Islet precursor cell (in vitro differentiated cells): ENCODE results near the gene C12orf75.
"Not testable (repeated sequence)": the region's sequence is repeated elsewhere in the genome, so short reads cannot be mapped to it uniquely, and the experiment has no call there.

Experiments used
- DNase-seq: peaks from one replicate; pipeline ENCODE4 v3.0.0-alpha.2; 2018

C12orf75 gene

DNA sequence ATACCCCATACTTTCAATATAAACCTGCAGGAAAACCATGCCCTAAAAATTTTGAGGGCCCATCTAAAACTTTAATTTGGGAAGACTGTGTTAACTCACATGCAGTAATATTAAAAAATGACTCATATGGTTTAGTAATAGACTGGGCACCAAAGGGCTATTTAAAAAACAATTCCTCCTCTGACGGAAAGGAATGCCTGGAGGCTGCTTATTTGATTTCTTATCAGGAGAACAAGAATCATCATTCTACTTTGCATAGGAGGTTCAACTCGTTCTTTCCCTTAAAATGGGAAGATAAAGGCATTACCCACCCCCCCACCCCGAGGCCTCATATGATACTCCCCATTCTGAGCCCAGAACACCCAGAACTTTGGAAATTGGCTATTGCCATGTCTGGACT lies 18.6 kb upstream of the C12orf75 start:
- DNase-seq: not testable (repeated sequence)

DNA sequence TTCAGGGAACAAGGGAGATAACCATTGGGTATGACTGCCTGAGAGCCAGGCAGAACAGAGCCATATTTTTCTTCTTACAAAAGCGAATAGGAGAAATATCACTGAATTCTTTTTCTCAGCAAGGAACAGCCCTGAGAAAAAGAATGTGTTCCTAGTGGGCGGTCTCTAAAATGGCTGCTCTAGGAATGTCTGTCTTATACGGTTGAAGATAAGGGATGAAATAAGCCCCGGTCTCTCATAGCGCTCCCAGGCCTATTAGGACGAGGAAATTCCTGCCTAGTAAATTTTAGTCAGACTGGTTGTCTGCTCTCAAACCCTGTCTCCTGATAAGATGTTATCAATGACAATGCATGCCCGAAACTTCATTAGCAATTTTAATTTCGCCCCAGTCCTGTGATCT lies 16.7 kb upstream of the C12orf75 start:
- not testable (repeated sequence) for DNase-seq

DNA sequence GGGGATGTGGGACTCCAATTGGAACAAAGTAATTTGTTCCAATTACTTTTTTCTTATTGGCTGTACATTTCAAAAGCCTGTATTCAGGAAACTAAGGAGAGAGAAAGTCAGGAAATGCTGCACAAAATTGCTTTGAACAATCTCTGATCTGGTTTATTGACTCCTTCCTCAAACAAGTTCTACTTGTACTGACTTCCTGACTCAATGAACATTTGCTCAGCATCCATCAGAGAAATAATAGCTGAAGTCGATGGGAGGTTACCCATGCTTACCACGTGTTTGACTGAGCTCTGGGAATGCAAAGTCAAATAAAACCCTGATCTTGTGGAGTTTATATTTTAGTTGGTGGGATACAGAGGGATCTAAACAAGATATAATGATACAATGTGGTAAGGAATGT lies 15.4 kb upstream of the C12orf75 start:
- no peak for DNase-seq

DNA sequence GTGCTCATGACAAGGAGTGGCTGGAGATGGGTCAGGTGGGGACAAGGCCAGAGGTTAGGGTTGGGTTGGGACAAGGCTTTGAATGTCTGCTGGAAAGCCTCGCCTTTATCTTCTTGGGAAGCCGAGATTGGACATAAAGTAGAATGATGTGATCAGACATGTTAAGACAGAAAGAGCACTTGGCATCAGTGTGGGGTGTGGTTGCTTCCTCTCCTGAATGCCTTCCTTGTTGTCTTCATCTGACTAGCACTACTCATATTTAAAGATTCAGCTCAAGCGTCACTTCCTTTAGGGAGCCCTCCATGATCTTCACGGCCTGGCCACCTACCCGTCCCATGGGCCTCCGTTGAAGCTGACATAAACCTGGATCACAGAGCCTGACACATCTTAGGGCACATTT lies 14.8 kb upstream of the C12orf75 start:
- no peak for DNase-seq

DNA sequence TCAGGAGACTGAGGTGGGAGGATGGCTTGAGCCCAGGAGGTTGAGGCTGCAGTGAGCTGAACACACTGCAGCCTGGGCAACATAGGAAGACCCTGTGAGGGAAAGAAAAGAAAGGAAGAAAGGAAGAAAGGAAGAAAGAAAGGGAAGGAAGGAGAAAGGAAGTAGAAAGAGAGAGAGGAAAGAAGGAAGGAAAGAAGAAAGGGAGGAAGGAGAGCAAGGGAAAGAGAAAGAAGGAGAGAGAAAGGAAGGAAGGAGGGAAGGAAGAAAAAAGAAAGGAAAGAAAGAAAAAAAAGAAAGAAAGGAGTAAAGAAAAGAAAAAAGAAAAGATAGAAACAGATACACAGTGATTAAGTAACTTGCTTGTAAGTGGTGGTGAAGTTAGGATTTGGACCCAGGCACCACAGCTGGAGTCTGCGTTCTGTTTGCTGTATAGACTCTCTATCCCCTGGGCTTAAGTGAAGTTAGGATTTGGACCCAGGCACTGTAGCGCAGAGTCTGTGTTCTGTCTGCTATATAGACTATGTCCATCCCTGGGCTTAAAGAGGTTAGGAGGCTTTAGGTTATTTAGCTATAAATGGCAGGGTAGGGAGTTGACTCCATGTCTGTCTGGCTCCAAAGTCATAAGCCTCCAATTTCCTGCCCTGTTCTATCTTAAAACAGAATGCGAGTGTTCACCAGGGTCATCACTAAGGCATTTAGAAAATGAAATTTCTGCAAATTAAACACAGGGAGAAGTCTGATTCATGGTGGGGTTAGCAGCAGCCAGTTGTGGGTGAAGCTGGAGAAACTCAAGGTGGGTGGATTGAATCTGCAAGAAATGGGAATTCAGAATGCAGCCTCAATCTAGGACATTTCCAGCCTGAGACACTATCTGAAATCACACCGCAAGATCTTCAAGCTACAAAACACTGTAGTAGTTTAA lies 13.3 kb upstream of the C12orf75 start:
- no peak for DNase-seq

DNA sequence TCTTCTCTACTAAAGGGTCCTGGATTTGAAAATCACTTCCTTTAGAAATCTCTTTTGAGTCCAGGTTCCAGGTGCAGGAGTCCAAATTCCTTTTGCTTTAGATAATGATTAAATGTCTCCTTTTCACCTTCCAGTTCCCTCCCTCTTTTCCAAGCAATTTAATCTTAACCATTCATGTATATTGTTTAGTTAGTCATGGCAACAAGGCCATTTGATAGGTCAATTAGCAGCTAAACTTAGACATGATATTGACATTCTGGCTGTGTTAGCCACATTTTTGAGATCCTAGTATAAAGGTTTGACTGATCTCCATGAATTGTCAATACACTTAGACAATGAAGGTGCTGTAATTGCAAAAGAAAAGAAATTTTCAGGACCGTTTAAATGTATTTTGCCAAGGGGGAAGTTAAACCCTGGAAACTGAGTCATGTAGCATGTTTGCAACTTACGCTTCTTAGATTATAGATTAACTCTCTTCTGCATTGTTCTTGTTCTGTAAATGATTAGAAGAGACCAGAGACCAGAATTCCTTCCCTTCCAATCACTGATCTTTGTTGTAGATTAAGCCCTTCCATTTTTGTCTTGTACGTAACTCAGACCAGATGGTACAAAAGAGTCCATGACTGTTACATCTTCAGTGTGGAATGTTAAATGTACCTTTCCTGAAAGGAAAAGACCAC lies 12.4 kb upstream of the C12orf75 start:
- DNase-seq: no peak

DNA sequence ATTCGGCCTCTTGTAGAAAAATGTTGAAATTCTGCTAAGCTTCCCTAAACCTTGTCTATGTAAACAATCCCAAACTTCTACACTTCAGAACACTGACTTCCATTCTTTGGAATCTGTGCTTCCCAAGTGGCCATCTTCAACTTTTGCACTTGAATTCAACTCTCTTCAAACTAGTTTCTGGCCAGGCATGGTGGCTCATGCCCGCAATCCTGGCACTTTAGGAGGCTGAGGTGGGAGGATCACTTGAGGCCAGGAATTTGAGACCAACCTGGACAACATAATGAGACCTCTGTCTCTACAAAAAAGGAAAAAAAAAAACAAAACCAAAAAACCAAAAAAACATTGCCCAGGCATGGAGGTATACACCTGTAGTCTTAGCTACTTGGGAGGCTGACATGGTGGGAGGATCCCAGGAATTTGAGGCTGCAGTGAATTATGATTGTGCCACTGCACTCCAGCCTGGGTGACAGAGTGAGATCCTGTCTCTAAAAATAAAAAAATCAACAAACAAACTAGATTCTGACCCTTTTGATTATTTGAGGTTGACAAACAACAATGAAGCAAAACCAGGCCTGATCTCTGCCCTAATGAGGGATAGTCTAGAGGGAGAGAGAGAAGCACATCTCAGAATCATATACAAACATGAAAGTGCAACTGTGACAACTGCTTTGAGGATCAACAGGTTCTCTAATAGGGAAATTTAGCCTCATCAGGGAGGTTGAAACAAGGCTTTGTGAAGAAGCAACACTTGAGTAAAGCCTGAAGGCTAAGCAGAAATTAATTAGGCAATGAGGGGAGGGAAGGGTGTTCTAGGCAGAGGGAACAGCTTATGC lies 11.6 kb upstream of the C12orf75 start:
- no peak for DNase-seq

DNA sequence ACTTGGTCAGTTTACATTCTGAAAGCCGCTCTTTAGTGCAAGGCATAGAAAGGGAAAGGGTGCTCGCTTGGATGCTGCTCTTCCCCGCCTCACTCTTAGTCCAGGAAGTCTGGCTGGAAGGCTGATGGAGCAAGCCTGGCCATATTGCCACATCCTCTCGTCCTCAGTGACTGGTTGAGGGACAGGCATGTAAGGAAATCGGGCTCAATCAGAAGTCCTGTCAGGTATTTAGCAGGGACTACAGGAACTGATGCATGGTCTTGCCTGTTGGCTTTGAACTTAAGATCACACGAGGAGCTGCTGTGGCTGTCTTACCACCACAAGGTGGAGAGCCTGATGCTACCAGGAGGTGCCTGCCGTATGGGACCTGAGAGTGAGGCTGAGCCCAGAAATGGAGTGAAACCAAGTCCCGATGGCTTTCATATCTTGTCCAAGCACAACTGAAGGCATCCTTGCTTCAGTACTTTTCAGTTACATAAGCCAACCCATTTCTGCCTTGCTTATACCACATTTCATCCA lies 10.7 kb upstream of the C12orf75 start:
- no peak for DNase-seq

DNA sequence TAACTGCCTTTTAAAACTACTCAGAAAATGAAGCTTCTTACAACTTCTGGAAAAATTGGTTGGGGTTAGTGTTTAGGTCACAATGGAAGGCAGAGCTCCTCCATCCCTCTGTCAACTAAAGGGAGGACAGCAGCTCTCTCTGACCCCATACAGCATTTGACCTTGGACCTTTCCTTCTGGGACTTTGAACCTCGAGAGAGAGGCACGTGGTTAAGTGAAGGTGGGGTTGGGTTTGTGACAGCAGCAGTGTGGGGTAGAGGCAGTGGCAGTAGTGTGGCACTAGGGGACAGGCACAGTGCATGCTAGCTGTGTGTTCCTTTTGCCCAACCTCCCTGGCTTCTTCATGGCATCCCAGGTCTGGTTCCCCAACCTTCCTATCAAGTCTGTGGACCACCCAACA lies 9.4 kb upstream of the C12orf75 start:
- no peak for DNase-seq

DNA sequence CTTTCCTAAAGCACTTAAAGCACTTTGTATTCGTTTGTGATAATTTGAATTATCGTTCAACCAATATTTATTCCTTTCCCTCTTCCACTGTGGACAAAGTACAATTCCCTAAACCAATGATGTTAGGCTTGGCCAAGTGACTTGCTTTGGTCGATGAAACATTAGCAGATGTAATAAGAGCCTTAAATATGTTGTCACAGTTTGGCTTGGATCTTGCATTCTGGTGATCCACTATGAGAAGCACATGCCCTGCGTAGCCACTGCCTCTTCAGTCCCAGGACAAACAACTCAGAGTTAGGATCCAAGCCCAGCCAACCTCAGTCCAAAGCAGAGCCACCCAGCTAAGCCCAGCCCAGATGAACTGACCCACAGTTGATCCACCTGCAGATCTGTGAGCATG lies 8.4 kb upstream of the C12orf75 start:
- no peak for DNase-seq

DNA sequence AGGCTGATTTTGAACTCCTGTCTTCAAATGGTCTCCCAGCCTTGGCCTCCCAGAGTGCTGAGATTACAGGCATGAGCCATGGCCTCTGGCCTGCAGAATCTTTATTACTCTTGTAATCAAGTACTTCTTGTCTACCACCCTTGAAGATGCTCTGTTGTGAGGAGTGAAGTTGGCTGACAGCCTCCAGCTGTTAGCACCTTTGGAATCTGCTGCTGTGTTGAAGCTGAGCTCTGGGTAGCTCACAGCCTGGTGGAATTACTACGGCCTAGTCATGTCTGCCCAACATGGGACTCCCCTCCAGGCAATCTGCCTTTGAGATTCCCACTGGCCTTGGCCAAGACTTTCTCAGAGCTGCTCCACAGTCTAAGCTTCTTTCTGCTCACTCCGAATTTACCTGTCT lies 5.8 kb upstream of the C12orf75 start:
- no peak for DNase-seq

DNA sequence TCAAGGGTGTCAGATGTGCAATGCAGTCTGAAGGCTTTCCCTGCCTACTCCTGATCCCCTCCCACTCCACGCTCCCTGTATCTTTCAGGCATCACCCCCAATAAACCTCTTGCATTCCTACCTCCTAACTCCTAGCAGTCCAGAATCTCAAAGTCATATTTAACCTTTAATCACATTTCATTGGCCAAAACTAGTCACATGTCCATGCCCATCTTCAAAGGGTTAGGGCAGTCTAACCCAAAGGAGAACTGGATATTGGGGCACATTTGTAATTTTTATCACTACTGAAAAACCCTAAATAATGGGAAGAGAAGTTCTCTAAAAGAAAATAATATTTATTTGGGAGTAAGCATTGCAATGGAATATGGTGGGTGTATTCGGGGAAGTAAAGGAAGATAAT lies 5.4 kb upstream of the C12orf75 start:
- no peak for DNase-seq

DNA sequence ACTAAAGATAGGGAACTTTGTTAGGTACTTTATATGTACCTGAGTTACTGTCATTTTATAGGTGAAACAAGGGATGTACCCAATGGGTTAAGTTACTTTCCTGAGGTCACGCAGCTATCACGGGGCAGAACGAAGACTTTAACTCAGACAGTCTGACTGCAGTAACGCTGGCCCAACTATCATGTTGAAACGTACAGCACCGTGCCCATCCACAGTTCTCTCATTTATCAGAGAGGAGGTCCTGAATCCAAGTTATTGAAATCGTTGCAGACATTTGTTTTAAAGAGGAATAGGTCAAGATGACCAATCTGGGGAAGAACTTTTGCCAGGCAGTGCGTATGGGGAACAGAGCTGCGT lies 587 bp upstream of the C12orf75 start:
- no peak for DNase-seq

DNA sequence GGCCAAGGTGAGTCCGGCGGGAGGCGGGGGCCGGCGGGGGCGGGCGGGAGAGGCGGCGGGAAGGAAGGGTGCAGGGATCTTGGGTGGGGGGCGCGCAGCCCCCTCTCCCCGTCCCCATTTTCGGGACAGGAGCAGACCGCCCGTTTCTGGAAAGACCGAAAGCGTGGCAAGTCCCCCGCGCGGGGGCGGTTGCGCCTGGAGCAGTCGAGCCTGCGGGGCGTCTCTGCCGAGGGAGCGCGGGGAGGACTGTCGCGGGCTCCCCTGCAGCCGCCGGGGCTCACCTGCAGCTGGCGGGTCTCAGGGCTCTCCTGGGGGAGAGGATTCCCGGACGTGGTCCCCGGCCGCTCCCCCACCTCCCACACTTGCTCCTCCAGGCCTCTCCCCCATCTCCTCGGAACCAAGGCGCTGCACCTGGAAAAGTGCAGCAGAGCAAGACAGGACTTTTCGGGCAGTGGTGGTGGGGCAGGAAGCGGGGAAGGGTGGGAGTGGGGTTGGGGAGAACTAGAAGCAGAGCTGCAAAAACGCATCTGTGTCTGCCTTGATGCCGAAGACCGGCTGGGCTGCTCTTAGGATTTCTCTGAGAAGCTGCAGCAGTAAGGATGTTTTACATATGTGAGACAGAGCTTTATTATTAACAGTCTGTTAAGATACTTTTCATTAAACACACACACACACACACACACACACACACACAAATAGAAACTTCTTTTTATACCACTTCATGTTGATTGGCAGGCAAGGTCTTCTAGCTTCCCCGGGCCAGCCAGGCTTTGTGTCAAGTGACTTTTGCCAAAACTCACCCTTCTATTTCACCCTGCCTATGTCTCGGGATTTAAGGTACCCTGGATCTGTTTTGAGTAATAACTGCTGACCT lies 677 bp downstream of the C12orf75 start:
- DNase-seq: peak; percentile 84

DNA sequence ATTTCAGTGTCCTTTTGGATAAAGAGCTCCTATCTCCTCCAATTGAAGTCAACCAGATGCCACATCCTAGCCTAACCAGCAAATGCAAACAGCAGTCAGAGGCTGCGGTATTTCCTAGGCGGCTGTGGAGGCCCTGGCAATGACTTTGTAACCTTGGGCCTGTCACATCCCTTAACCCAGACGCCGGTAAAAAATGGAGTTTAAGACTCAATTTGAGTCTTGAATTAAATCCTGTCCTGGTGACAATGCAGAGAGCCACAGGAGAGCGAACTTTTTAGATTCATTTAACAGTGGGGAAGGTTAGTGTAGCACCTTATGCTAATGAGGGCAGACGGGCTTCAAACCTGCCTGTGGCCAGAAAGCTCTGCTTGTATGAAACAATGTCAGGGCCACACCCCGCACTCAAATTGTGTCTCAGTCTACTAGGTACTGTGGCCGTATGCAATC lies 1.3 kb downstream of the C12orf75 start:
- peak; percentile 71 for DNase-seq

DNA sequence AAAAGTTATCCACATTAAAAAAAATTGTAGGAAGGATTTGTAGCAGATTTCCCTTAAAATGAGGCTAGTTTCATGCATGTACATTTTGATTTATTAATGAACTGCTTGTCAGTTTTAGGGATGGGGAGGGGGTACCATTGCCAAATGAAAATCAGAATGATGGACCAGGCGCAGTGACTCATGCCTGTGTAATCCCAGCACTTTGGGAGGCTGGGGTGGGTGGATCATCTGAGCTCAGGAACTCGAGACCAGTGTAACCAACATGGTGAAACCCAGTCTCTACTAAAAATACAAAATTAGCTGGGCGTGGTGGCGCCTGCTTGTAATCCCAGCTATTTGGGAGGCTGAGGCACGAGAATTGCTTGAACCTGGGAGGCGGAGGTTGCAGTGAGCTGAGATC lies 1.8 kb downstream of the C12orf75 start:
- DNase-seq: peak; percentile 86

DNA sequence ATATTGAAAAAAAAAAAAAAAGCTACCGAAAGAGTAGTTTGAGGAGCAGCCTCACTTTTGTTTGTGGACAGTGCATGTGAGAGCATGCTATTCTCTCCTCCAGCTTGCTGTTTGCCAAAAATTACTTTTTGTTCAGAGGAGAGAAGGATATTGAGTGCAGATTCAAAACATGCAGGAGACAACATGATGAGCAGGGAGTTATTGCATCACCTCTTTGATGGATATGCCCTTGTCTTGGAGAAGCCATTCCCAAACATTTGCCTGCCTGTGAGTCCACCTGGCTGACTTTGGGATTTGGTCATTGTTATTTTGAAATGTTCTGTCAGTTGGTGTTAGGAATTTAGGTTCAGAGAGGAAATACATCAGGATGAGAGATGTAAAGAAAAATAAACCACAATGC lies 2.4 kb downstream of the C12orf75 start:
- no peak for DNase-seq

DNA sequence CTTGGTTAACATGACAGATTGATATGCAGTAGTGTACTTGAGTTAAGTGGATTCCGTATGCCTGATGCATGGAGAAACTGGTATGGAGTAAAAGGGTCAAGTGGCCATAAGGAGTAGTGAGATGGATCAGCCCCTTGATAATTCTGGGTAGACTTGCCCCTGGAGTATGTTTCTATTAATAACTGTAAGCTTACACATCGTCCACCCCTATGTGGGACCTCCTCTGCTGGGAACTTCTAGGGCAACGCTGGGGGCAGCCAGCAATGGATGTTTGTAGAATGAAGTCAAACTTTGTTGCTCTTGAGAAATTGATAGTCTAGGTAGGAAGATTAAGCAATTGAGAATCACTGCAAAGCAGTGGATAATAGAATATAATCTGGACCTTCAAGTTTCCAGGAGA lies 3.5 kb downstream of the C12orf75 start:
- no peak for DNase-seq

DNA sequence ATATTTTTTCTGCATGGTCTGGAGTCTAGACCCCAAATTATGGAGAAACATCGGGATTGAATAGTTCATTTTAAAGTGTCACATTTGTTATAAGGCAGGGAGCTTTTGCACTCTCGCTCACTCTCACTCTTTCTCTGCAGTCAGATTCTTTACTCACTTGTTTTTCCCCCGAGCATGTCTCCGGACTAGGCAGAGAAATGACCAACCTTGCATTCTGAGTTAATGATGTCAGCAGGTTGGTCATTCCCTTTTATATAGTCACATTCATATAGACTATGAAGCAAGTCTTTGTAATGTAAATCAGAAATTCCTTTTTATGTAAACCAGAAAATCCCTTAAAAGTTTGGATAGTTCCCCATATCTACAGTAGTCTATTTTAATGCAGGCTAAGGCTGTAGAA lies 4.1 kb downstream of the C12orf75 start:
- no peak for DNase-seq

DNA sequence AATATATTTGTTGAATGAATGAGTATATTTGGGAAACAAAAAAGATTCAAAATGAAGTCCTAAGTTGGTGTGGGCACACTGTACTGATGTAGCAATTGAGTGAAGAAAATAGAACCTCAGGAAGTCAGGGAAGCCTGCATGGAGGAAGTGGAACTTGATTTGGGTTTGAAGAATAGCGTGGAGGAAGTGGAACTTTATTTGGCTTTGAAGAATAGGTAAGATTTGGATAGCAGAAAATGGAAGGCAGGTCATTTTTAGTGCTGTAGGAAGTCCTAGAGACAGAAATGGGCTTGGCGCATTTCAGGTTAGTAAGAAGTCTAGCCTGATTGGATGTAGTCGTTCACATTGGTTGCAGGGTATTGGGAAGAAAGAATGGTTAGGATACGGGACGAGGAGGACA lies 5.4 kb downstream of the C12orf75 start:
- no peak for DNase-seq

DNA sequence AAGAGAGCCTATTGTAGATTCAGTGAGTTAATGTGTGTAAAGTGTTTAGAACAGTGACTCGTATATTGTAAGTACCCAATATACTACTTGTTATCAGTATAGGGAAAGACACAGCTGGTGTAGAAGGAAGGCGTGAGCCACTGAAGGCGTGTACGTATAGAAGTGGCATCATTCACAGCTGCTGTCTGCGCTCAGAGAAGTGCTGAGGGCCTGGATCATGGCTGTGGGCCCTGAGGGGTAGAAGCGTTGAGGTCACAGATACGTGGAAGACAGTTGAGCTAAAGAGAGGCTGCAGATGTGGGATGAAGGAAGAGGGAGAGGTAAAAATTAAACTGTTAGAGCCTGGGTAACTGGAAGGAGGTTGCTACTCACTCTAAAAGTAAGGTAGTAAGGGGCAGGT lies 5.9 kb downstream of the C12orf75 start:
- DNase-seq: no peak

DNA sequence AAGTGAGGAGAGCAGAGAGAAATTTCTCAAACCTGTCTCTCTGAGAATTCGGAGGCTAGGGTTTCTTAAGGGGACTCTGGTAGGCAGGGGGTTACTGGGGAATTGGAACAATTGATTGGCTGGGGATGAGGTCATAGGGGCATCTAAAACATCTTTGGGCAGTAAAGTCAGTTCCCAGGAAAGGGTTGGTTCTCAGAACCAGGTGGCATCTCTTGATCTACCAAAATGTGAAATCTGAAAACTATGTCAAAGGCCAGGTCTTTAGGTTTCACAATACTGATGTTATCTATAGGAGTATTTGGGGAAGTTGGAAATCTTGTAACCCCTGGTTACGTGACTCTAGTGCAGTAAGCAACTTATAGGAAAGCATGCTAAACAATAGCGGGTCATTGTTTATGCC lies 6.9 kb downstream of the C12orf75 start:
- DNase-seq: no peak
